Suprapubic skin (tissue), 3 donors: ENCODE results near the gene SHROOM3.

ENCODE experiments used
- CTCF ChIP-seq, 2 donors: fragments of 200-600 bp in 1 of 2; fragments of 450-650 bp in 1 of 2; sonication (generic) in 1 of 2; IDR thresholded peaks; one replicate each; pipeline ENCODE4 v1.5.1; 2016 to 2019; ENCODE audit warnings: antibody characterized with exemption in 2 of 2, mild to moderate bottlenecking in 1 of 2, moderate library complexity in 1 of 2
- POLR2AphosphoS5 ChIP-seq, 3 donors: sonication (generic); formaldehyde crosslinking; IDR thresholded peaks; one replicate each; pipeline ENCODE4 v1.6.1; 2017; ENCODE audit warnings: antibody characterized with exemption in 3 of 3

GRCh38 chr4:76733068-76733771 is 298.2 kb downstream of the SHROOM3 start:
- TF ChIP-seq POLR2AphosphoS5 (IDR thresholded peaks at IDR 0.05) (no peak), CTCF (IDR thresholded peaks at IDR 0.05) (peak in 1 of 2 donors; percentile 18)
